WI38 (cell line): Measurements from ENCODE around the gene VWC2L.

Source experiments
- H3K4me3 ChIP-seq: 2 replicates; pipeline ENCODE4 v1.5.1; 2011; ENCODE audit warnings: low read depth, mild to moderate bottlenecking, control low read depth, low read length
- TF ChIP-seq, protein P1 (sequence below): IDR thresholded peaks from 2 replicates; pipeline ENCODE4 v1.5.1; 2012; ENCODE audit warnings: low read depth, mild to moderate bottlenecking, control low read depth, low read length

Gene VWC2L

DNA sequence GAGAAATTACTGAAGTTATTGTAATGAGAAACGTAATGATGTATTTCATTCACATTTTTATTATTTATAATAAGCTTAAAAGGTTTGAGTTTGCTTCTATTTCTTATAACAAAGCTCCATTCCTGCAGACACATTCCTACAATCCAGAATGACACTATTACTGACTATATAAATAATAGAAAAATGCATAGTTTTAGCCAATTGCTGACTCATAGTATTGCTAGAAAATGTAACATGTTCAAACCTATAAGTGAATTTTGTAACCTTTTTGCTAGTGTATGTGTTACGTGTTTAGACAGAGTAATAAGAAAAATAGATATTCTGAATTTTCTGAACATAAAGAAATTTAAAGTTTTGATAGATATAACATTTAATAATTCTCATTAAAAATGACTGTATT lies 9.3 kb upstream of the VWC2L start:
- TF ChIP-seq, protein P1, sequence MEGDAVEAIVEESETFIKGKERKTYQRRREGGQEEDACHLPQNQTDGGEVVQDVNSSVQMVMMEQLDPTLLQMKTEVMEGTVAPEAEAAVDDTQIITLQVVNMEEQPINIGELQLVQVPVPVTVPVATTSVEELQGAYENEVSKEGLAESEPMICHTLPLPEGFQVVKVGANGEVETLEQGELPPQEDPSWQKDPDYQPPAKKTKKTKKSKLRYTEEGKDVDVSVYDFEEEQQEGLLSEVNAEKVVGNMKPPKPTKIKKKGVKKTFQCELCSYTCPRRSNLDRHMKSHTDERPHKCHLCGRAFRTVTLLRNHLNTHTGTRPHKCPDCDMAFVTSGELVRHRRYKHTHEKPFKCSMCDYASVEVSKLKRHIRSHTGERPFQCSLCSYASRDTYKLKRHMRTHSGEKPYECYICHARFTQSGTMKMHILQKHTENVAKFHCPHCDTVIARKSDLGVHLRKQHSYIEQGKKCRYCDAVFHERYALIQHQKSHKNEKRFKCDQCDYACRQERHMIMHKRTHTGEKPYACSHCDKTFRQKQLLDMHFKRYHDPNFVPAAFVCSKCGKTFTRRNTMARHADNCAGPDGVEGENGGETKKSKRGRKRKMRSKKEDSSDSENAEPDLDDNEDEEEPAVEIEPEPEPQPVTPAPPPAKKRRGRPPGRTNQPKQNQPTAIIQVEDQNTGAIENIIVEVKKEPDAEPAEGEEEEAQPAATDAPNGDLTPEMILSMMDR: no peak
- H3K4me3 ChIP-seq: no peak overlapping the region

DNA sequence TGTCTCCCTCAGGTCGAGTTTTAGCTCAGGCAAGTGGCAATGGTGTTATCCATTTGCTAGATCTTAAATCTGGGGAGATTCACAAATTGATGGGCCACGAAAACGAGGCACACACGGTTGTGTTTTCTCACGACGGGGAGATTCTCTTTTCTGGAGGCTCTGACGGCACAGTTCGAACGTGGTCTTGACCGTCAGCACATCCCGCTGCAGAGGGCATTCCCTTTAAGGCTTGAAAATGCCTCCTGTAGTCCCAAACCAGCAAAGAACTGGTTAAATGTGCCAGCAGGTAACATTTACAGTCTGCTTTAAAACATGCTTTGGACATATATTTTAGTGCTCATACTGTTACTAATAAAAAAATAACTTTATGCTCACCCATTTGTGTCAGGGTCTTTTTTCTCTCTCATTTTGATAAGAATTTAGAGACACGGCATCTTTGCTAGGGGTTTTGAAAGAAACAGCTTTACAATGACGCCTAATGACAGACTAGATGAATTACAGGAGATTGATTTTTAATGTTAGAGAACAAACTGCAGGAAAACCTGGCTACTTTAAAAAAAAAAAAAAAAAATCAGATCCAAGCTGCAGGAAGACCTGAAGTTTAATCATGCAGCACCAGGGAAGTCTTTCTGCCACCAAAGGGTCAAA lies 602 bp upstream of the VWC2L start:
- TF ChIP-seq, protein P1: no peak
- H3K4me3 ChIP-seq: no peak overlapping the region

DNA sequence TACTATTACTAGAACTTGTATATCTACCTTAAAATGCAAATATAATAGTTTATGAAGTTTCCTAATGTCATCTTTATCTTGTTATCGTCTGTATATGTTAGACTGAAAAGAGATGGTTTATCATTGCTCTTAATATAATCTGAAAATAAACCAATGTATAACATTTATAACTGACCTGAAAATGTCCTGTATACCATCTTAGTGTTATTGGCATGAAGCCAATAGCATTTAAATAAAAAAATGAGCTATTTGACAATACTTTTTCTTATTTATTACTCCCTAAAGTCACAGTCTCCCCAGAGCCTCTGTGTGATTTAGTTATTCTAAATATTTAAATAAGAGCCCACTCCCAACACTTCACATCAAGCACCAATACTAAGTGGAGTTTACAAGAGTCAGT lies 1.8 kb downstream of the VWC2L start:
- TF ChIP-seq, protein P1: no peak
- H3K4me3 ChIP-seq: no peak overlapping the region

DNA sequence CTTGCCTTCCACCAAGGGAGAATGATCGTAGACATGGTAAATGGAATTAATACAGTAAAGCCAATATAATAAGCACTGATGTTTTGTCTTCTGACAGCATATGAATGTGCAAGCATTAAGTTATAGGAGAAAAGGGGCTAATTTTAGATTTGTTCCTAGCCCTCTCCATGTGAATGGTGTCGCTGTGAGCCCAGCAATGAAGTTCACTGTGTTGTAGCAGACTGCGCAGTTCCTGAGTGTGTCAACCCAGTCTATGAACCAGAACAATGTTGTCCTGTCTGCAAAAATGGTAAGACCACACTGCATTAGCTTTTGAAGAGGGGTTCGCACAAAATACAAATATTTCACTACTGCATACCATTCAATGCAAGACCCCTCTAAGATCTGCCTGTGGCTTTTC lies 25.6 kb downstream of the VWC2L start:
- TF ChIP-seq, protein P1: no peak
- H3K4me3 ChIP-seq: no peak overlapping the region

DNA sequence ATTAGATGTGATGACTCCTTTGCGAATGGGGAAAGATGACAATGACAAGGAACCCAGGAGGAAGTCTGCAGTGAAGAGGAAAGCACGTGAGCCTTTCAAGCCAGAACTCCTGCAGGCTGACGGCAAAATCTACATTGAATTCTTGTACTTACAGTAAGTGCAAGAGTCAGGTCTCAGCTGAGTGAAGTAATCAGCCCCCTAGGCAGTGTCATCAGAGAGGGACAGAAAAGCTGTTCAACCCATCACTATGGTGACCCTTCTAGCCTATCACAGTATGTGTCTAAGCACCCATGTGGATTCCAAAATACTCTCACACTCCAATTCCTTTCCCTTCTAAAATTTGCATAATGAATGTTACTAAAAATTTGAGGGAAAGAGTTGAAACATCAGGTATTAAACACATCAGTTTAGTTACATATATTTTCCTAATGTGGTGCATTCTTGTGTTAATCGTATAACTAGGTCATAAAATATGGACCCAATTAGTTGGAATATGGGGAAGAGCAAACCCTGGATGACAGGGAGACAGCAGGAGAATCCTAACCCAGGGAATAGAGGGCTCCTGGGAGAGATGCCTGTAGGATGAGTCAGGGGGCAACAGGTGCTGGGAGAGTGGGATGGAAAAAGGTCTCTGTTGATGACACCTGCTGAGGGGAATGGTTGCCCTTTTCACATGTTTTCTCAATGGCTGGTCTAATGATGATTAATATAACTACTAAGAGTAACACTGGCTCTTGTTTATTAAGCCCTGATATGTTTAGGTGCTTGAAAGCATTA lies 39.5 kb downstream of the VWC2L start:
- TF ChIP-seq, protein P1: no peak
- H3K4me3 ChIP-seq: no peak overlapping the region

DNA sequence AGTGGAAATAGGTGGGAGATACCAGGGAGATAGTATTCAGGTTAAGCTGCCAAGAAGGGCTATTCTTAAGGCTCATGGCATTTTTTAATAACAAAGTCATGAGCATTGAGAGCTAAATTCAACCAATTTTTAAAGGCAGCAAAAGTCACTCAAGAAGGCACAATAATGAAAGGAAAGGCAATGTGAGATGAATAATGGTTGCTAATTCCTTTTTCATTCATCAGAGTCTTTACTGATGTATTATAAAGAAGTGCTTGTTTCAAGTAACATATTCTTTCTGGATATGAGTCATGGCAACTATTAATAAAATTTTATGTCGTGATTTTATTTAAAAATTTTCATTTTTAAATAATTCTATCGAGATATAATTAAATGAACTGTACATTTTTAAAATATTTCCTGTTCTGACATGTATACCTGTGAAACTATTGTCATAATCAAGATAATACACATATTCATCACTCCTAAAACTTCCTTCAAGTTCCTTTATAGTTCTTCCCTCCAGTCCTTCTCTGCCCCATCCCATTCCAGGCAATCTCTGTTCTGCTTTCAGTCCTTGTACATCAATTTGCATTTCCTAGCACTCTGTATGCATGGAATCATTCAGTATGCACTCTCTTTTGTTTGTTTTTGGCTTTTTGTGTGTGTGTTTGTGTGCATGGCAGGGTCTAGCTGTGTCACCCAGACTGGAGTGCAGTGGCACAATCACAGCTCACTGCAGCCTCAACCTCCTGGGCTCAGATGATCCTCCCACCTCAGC lies 40.8 kb downstream of the VWC2L start:
- TF ChIP-seq, protein P1: no peak

More for the DNA sequence above, 40.8 kb downstream of the VWC2L start:
- no peak overlapping the region for H3K4me3 ChIP-seq
